Right lobe of liver (tissue), 6 donors: ENCODE data around the gene LVRN. TPM values are rescaled to one million over a fixed set of nuclear protein-coding genes. Genes with fewer than 3 reads are reported as not detected.

ENCODE experiments used
- ATAC-seq, 4 donors: fragments of 200-7000 bp; cut with Tn5 transposase; one replicate each; pipeline ENCODE4 v1.9.1; 2020; ENCODE audit warnings: mild to moderate bottlenecking in 4 of 4, moderate library complexity in 4 of 4
- DNase-seq, 3 donors: peaks; one replicate each; pipeline ENCODE4 v3.0.0-alpha.2; 2020
- H3K27ac ChIP-seq, 3 donors: fragments of 200-600 bp; one replicate each; pipeline ENCODE4 v1.8.0; 2022
- H3K27me3 ChIP-seq, 2 donors: fragments of 200-600 bp; one replicate each; pipeline ENCODE4 v1.8.0; 2022
- H3K36me3 ChIP-seq, 4 donors: fragments of 200-600 bp; sonication (generic) in 1 of 4; one replicate each; pipeline versions ENCODE4 v1.5.1 to v1.8.0; 2017 to 2022; ENCODE audit warnings: control low read depth in 1 of 4
- H3K4me1 ChIP-seq, 4 donors: fragments of 200-600 bp; sonication (generic) in 1 of 4; one replicate each; pipeline versions ENCODE4 v1.5.1 to v1.8.0; 2017 to 2022; ENCODE audit warnings: control low read depth in 1 of 4
- H3K4me3 ChIP-seq, 3 donors: fragments of 200-600 bp; one replicate each; pipeline ENCODE4 v1.8.0; 2022
- H3K9me3 ChIP-seq, 4 donors: fragments of 200-600 bp; sonication (generic) in 1 of 4; one replicate each; pipeline versions ENCODE4 v1.5.1 to v1.8.0; 2017 to 2022; ENCODE audit warnings: control low read depth in 1 of 4
- CTCF ChIP-seq, 4 donors: fragments of 200-600 bp in 3 of 4; fragments of 450-650 bp in 1 of 4; IDR thresholded peaks; one replicate each; pipeline versions ENCODE4 v1.5.1 to v1.8.0; 2016 to 2022; ENCODE audit warnings: antibody characterized with exemption in 4 of 4, mild to moderate bottlenecking in 2 of 4
- POLR2A ChIP-seq: fragments of 450-650 bp; IDR thresholded peaks from one replicate; pipeline ENCODE4 v1.6.1; 2017; ENCODE audit warnings: antibody characterized with exemption, mild to moderate bottlenecking
- WGBS: methylation state at CpG from one replicate; pipeline ENCODE4 v1.1.6; 2018; ENCODE audit warnings: low coverage, low lambda C conversion rate; ENCODE audit not compliant: insufficient coverage; ENCODE audit errors: missing lambda C conversion rate; 5-methylcytosine and 5-hydroxymethylcytosine counted together
- intact Hi-C, 2 donors: fragments of 100-400 bp; cut with DNase I; formaldehyde crosslinking; loops; one replicate each; pipeline versions ENCODE4 v1.11.2 to v1.14.1; 2022
- total RNA-seq, 6 experiments: library from RNA; depleted of rRNA in 2 of 6; stranded (reverse); fragments of >200 nt in 2 of 6; fragmentation: NEBNext Ultra II Directional in 3 of 6; extraction: Animal tissue kit (Norgen Biotek cat#: 25700) in 3 of 6; gene quantifications; one replicate each; pipeline versions ENCODE4 v1.1.0 to v1.2.4, GENCODE V29; 2016 to 2023
- donor health status: DM: no; HTN: yes; CAD: no.
- donor health status: DM: no; HTN: no; CAD: no.
- donor health status: DM: no; HTN: no; CAD: no.
- donor health status: DM: no; HTN: yes; CAD: no.
- donor health status: DM: no; HTN: yes; CAD: no.

LVRN gene
- total RNA-seq, 6 experiments from 2014 or later = 0.07 to 0.11 TPM; not detected in 4

- Histone ChIP-seq H3K9me3 (no peaks in the 10 kb centered on the region), H3K27me3 (no peaks in the 10 kb centered on the region), H3K4me3 (no peak overlapping the region), H3K4me1 (no peaks in the 10 kb centered on the region), H3K36me3 (no peaks in the 10 kb centered on the region), H3K27ac (no peak overlapping the region)
- 66% methylated on average over 2 of the region's 2 CpGs for WGBS
- ATAC-seq (no peak), DNase-seq (no peak)
- TF ChIP-seq POLR2A = no peak
- TF ChIP-seq CTCF (IDR thresholded peaks at IDR 0.05) = no peak
- intact Hi-C loops = no loop called here
These were observed 15.0 kb upstream of the LVRN start for GRCh38 chr5:115947260-115947659.

- WGBS = 50% methylated on average over 3 of the region's 3 CpGs
- Histone ChIP-seq H3K9me3 (no peaks in the 10 kb centered on the region), H3K36me3 (no peaks in the 10 kb centered on the region), H3K27me3 (no peaks in the 10 kb centered on the region), H3K4me1 (no peaks in the 10 kb centered on the region), H3K27ac (no peak overlapping the region), H3K4me3 (no peak overlapping the region)
- intact Hi-C loops = no loop called here
- no peak for ATAC-seq
- TF ChIP-seq CTCF (IDR thresholded peaks at IDR 0.05) = no peak
- TF ChIP-seq POLR2A = no peak
- DNase-seq = no peak
These were observed 14.2 kb upstream of the LVRN start for GRCh38 chr5:115948091-115948534.

GRCh38 chr5:115949096-115949495, 13.2 kb upstream of the LVRN start:
- TF ChIP-seq CTCF (IDR thresholded peaks at IDR 0.05) = no peak
- no peak for TF ChIP-seq POLR2A
- H3K27ac ChIP-seq = no peak overlapping the region
- no peaks in the 10 kb centered on the region for H3K27me3 ChIP-seq
- 67% methylated on average over 1 of the region's 1 CpG for WGBS
- ATAC-seq (no peak), DNase-seq (no peak)
- H3K36me3 ChIP-seq = no peaks in the 10 kb centered on the region
- intact Hi-C loops = no loop called here
- H3K4me3 ChIP-seq = no peak overlapping the region
- no peaks in the 10 kb centered on the region for H3K9me3 ChIP-seq
- no peaks in the 10 kb centered on the region for H3K4me1 ChIP-seq

- DNase-seq (no peak), ATAC-seq (no peak)
- H3K27ac ChIP-seq = no peak overlapping the region
- H3K27me3 ChIP-seq = no peaks in the 10 kb centered on the region
- intact Hi-C loops = no loop called here
- TF ChIP-seq CTCF (IDR thresholded peaks at IDR 0.05) (no peak), POLR2A (no peak)
- H3K36me3 ChIP-seq = no peaks in the 10 kb centered on the region
- H3K4me1 ChIP-seq = no peaks in the 10 kb centered on the region
- WGBS = 82% methylated on average over 4 of the region's 4 CpGs
- H3K9me3 ChIP-seq = no peaks in the 10 kb centered on the region
- no peak overlapping the region for H3K4me3 ChIP-seq
These were observed 9.7 kb upstream of the LVRN start for GRCh38 chr5:115952588-115952987.

- TF ChIP-seq CTCF (IDR thresholded peaks at IDR 0.05) (no peak), POLR2A (no peak)
- no peak overlapping the region for H3K27ac ChIP-seq
- H3K27me3 ChIP-seq = no peaks in the 10 kb centered on the region
- H3K9me3 ChIP-seq = no peaks in the 10 kb centered on the region
- H3K4me1 ChIP-seq = no peaks in the 10 kb centered on the region
- H3K4me3 ChIP-seq = no peak overlapping the region
- H3K36me3 ChIP-seq = no peaks in the 10 kb centered on the region
- intact Hi-C loops = no loop called here
- ATAC-seq (no peak), DNase-seq (no peak)
These were observed 8.1 kb upstream of the LVRN start for GRCh38 chr5:115954144-115954543.
